ENCODE measurements around the gene CEP152. TPM values are rescaled to one million over a fixed set of nuclear protein-coding genes. Genes with fewer than 3 reads are reported as not detected.

Gene CEP152
- polyA plus RNA-seq, 3 donors = 1.0 to 3.8 (median 1.4) TPM

- DNase-seq = no peak
- intact Hi-C loops (cut with micrococcal nuclease) = no loop called here
- Histone ChIP-seq H3K27ac (ENCODE audit: low read depth in 1 of 2, low read length in 2 of 2) (no peak overlapping the region), H3K36me3 (replicated peaks in 1 of 2; ENCODE audit: control insufficient read depth in 1 of 2, insufficient read depth in 2 of 2, low read length in 2 of 2) (no peaks in the 10 kb centered on the region), H3K4me1 (ENCODE audit: control insufficient read depth in 1 of 2, insufficient read depth in 2 of 2, low read length in 2 of 2) (no peaks in the 10 kb centered on the region), H3K27me3 (ENCODE audit: control insufficient read depth in 2 of 2, insufficient read depth in 2 of 2, low read length in 2 of 2) (no peaks in the 10 kb centered on the region), H3K9me3 (replicated peaks in 1 of 2; ENCODE audit: control insufficient read depth in 1 of 2, insufficient read depth in 1 of 2, low read length in 2 of 2) (peaks cover 0 to 7% of the 10 kb centered on the region in 2 donors), H3K79me2 (ENCODE audit: insufficient read depth, low read length) (no peaks in the 10 kb centered on the region), H3K4me2 (replicated peaks; ENCODE audit: extremely low read depth, low read length, poor library complexity, severe bottlenecking) (no peak overlapping the region), H2AFZ (ENCODE audit: insufficient read depth, low read depth, low read length, poor library complexity, severe bottlenecking) (no peak overlapping the region), H3K4me3 (replicated peaks in 1 of 3; ENCODE audit: low read depth in 2 of 3, low read length in 3 of 3) (no peak overlapping the region), H4K20me1 (ENCODE audit: insufficient read depth, low read length) (no peaks in the 10 kb centered on the region), H3K9ac (ENCODE audit: insufficient read depth, low read length, poor library complexity, severe bottlenecking) (no peak overlapping the region)
- Mint-ChIP-seq H3K9me3 (peaks cover 7 to 16% (median 10%) of the 10 kb centered on the region in 7 donors), H3K27ac (no peak overlapping the region), H3K4me3 (no peak overlapping the region), H3K36me3 (no peaks in the 10 kb centered on the region), H3K27me3 (ENCODE audit: low read depth in 3 of 3) (peaks cover 1 to 5% (median 2%) of the 10 kb centered on the region in 3 donors), H3K4me1 (no peaks in the 10 kb centered on the region)
- TF ChIP-seq CTCF (IDR thresholded peaks at IDR 0.05) = no peak
Observed at GRCh38 chr15:48832648-48833047, 21.8 kb upstream of the CEP152 start.

GRCh38 chr15:48828906-48829305 is 18.0 kb upstream of the CEP152 start:
- no peak overlapping the region for H3K27ac ChIP-seq (ENCODE audit: low read depth in 1 of 2, low read length in 2 of 2)
- intact Hi-C loops (cut with micrococcal nuclease) = no loop called here
- no peak for TF ChIP-seq CTCF (IDR thresholded peaks at IDR 0.05)
- Mint-ChIP-seq H3K27me3 (ENCODE audit: low read depth in 3 of 3) (peaks cover 0 to 5% (median 2%) of the 10 kb centered on the region in 3 donors), H3K36me3 (no peaks in the 10 kb centered on the region), H3K9me3 (peaks cover 7 to 16% (median 9%) of the 10 kb centered on the region in 7 donors), H3K4me1 (no peaks in the 10 kb centered on the region), H3K27ac (no peak overlapping the region), H3K4me3 (no peak overlapping the region)
- no peak overlapping the region for H2AFZ ChIP-seq (ENCODE audit: insufficient read depth, low read depth, low read length, poor library complexity, severe bottlenecking)
- H4K20me1 ChIP-seq (ENCODE audit: insufficient read depth, low read length) = no peaks in the 10 kb centered on the region
- no peak overlapping the region for H3K4me2 ChIP-seq (replicated peaks; ENCODE audit: extremely low read depth, low read length, poor library complexity, severe bottlenecking)
- no peaks in the 10 kb centered on the region for H3K36me3 ChIP-seq (replicated peaks in 1 of 2; ENCODE audit: control insufficient read depth in 1 of 2, insufficient read depth in 2 of 2, low read length in 2 of 2)
- no peak overlapping the region for H3K9ac ChIP-seq (ENCODE audit: insufficient read depth, low read length, poor library complexity, severe bottlenecking)
- H3K4me1 ChIP-seq (ENCODE audit: control insufficient read depth in 1 of 2, insufficient read depth in 2 of 2, low read length in 2 of 2) = no peaks in the 10 kb centered on the region
- H3K27me3 ChIP-seq (ENCODE audit: control insufficient read depth in 2 of 2, insufficient read depth in 2 of 2, low read length in 2 of 2) = no peaks in the 10 kb centered on the region
- peaks cover 0 to 7% of the 10 kb centered on the region in 2 donors for H3K9me3 ChIP-seq (replicated peaks in 1 of 2; ENCODE audit: control insufficient read depth in 1 of 2, insufficient read depth in 1 of 2, low read length in 2 of 2)
- no peaks in the 10 kb centered on the region for H3K79me2 ChIP-seq (ENCODE audit: insufficient read depth, low read length)
- DNase-seq = no peak
- no peak overlapping the region for H3K4me3 ChIP-seq (replicated peaks in 1 of 3; ENCODE audit: low read depth in 2 of 3, low read length in 3 of 3)
